IMR-90 (cell line): ENCODE data around the gene RNF40. TPM values are rescaled to one million over a fixed set of nuclear protein-coding genes. Genes with fewer than 3 reads are reported as not detected.

Experiments
- ATAC-seq: fragments of 200-7000 bp; cut with Tn5 transposase; 2 replicates; pipeline ENCODE4 v1.9.1; 2020; ENCODE audit warnings: low read depth, mild to moderate bottlenecking, moderate library complexity
- BruUV-seq: library from RNA; stranded (reverse); fragments of 400-500 nt; replicated peaks from 2 replicates; lab custom pipeline; 2021; lab: Mats Ljungman, UMichigan
- CTCF ChIA-PET: fragments of 300-600 bp; formaldehyde crosslinking; extraction: SDS; loops from one replicate; lab custom pipeline; 2021; ENCODE audit warnings: antibody characterized with exemption; lab: Yijun Ruan, JAX
- POLR2A ChIA-PET: fragments of 300-600 bp; sonication (Branson Sonifier 250); formaldehyde crosslinking; loops from one replicate; lab custom pipeline; 2022; ENCODE audit warnings: antibody characterized with exemption; ENCODE audit not compliant: unreplicated experiment; lab: Charles Lee
- DNase-seq: peaks from one replicate; pipeline ENCODE4 v3.0.0; 2013
- H2AFZ ChIP-seq: replicated peaks from 2 replicates; pipeline ENCODE3; 2013; ENCODE audit warnings: low read length, mild to moderate bottlenecking; ENCODE audit not compliant: poor library complexity
- H2AK5ac ChIP-seq: 2 replicates; pipeline ENCODE4 v1.6.1; 2013; ENCODE audit warnings: low read depth, low read length, inconsistent platforms
- H2AK9ac ChIP-seq: replicated peaks from 2 replicates; pipeline ENCODE3; 2013; ENCODE audit warnings: mild to moderate bottlenecking, low read depth, low read length, moderate library complexity; ENCODE audit not compliant: poor library complexity
- H2BK120ac ChIP-seq: 2 replicates; pipeline ENCODE4 v1.6.1; 2013; ENCODE audit warnings: low read depth, low read length, inconsistent platforms
- H2BK15ac ChIP-seq: 3 replicates; pipeline ENCODE4 v1.6.1; 2013; ENCODE audit warnings: low read depth, low read length, inconsistent platforms
- H2BK20ac ChIP-seq: 2 replicates; pipeline ENCODE4 v1.6.1; 2013; ENCODE audit warnings: low read depth, mild to moderate bottlenecking, inconsistent platforms, low read length, moderate library complexity
- H2BK5ac ChIP-seq: 2 replicates; pipeline ENCODE4 v1.6.1; 2013; ENCODE audit warnings: mild to moderate bottlenecking, low read depth, low read length, inconsistent platforms; ENCODE audit not compliant: poor library complexity, severe bottlenecking
- H3K14ac ChIP-seq: replicated peaks from 2 replicates; pipeline ENCODE4 v1.6.1; 2013; ENCODE audit warnings: low read depth, low read length, inconsistent platforms
- H3K18ac ChIP-seq: 2 replicates; pipeline ENCODE4 v1.6.1; 2013; ENCODE audit warnings: low read depth, low read length, control low read depth
- H3K23ac ChIP-seq: 2 replicates; pipeline ENCODE4 v1.6.1; 2013; ENCODE audit warnings: low read depth, low read length, inconsistent platforms
- H3K27ac ChIP-seq: 2 replicates; pipeline ENCODE4 v1.5.1; 2013; ENCODE audit warnings: mild to moderate bottlenecking, control low read depth, low read length; ENCODE audit not compliant: insufficient read depth
- H3K27me3 ChIP-seq: 2 replicates; pipeline ENCODE4 v1.6.1; 2013; ENCODE audit warnings: low read length; ENCODE audit not compliant: control insufficient read depth, insufficient read depth
- H3K36me3 ChIP-seq: 2 replicates; pipeline ENCODE4 v1.6.1; 2013; ENCODE audit warnings: low read length, mixed read lengths; ENCODE audit not compliant: control insufficient read depth, insufficient read depth
- H3K4ac ChIP-seq: 2 replicates; pipeline ENCODE4 v1.6.1; 2013; ENCODE audit warnings: low read depth, low read length, inconsistent platforms
- H3K4me1 ChIP-seq: 2 replicates; pipeline ENCODE4 v1.6.1; 2013; ENCODE audit warnings: low read length, mixed read lengths; ENCODE audit not compliant: control insufficient read depth, insufficient read depth
- H3K4me2 ChIP-seq: 2 replicates; pipeline ENCODE4 v1.6.1; 2013; ENCODE audit warnings: low read depth, mild to moderate bottlenecking, control low read depth, low read length, moderate library complexity
- H3K4me3 ChIP-seq: 2 replicates; pipeline ENCODE4 v1.5.1; 2013; ENCODE audit warnings: low read depth, mild to moderate bottlenecking, control low read depth, low read length, moderate library complexity; ENCODE audit not compliant: insufficient read depth
- H3K56ac ChIP-seq: 2 replicates; pipeline ENCODE4 v1.6.1; 2013; ENCODE audit warnings: low read length, inconsistent platforms; ENCODE audit not compliant: insufficient read depth; ENCODE audit errors: extremely low read depth
- H3K79me1 ChIP-seq, 2 experiments: 2 replicates each; pipeline ENCODE4 v1.6.1; 2013; ENCODE audit warnings: low read length in 2 of 2, inconsistent platforms in 1 of 2, low read depth in 1 of 2
- H3K9ac ChIP-seq: 2 replicates; pipeline ENCODE4 v1.6.1; 2013; ENCODE audit warnings: low read depth, low read length, control low read depth
- H3K9me1 ChIP-seq: 2 replicates; pipeline ENCODE4 v1.6.1; 2013; ENCODE audit warnings: low read length, inconsistent platforms; ENCODE audit not compliant: insufficient read depth
- H3K9me3 ChIP-seq: 2 replicates; pipeline ENCODE4 v1.6.1; 2013; ENCODE audit warnings: low read length; ENCODE audit not compliant: control insufficient read depth, insufficient read depth
- H4K20me1 ChIP-seq: 2 replicates; pipeline ENCODE4 v1.6.1; 2013; ENCODE audit warnings: low read length, inconsistent platforms; ENCODE audit not compliant: insufficient read depth
- H4K5ac ChIP-seq: 2 replicates; pipeline ENCODE4 v1.6.1; 2013; ENCODE audit warnings: mild to moderate bottlenecking, low read depth, low read length, control low read depth
- H4K8ac ChIP-seq, 2 experiments: 2 replicates each; pipeline ENCODE4 v1.6.1; 2013; ENCODE audit warnings: low read depth in 2 of 2, low read length in 2 of 2, control low read depth in 1 of 2, inconsistent platforms in 1 of 2
- H4K91ac ChIP-seq: 2 replicates; pipeline ENCODE4 v1.6.1; 2013; ENCODE audit warnings: low read depth, low read length, inconsistent platforms; ENCODE audit not compliant: insufficient read depth
- RCOR1 ChIP-seq: IDR thresholded peaks from 2 replicates; pipeline ENCODE4 v1.6.1; 2012; ENCODE audit warnings: mild to moderate bottlenecking, low read length, improper control_type of control experiment; ENCODE audit not compliant: insufficient replicate concordance
- WGBS, 2 experiments: methylation state at CpG; one replicate each; pipeline versions ENCODE4 v1.1.5 to v1.1.7; 2013; ENCODE audit warnings: missing lambda C conversion rate in 2 of 2; ENCODE audit not compliant: insufficient read length in 1 of 2; ENCODE audit errors: extremely low coverage in 2 of 2; 5-methylcytosine and 5-hydroxymethylcytosine counted together
- dilution Hi-C: fragments of 300-500 bp; cut with HindIII; formaldehyde crosslinking; loops from one replicate; pipeline ENCODE4 v1.14.3; 2018; ENCODE audit warnings: low sequenced_read_pairs; ENCODE audit not compliant: unreplicated experiment
- in situ Hi-C: fragments of 300-500 bp; cut with MboI; formaldehyde crosslinking; loops from 3 replicates; pipeline ENCODE4 v1.14.3; 2019; ENCODE audit warnings: low sequenced_read_pairs, inconsistent platforms, mixed read lengths
- intact Hi-C: fragments of 100-400 bp; cut with micrococcal nuclease; formaldehyde crosslinking; loops from 2 replicates; pipeline ENCODE4 v1.10.0; 2022
- polyA plus RNA-seq, 3 experiments: library from polyadenylated mRNA; depleted of rRNA; stranded (reverse); fragments of >200 nt; gene quantifications; 2 replicates each; pipeline ENCODE4 v1.2.3, GENCODE V29; 2012; ENCODE audit warnings: low replicate concordance in 1 of 3
- total RNA-seq: library from RNA; depleted of rRNA; stranded (reverse); fragments of >200 nt; gene quantifications from 2 replicates; pipeline ENCODE4 v1.2.3, GENCODE V29; 2012

RNF40 gene
- total and polyA plus RNA-seq, 2 of the 4 experiments (the other 2 are of a cell fraction), result 46.7 to 72.4 TPM

DNA sequence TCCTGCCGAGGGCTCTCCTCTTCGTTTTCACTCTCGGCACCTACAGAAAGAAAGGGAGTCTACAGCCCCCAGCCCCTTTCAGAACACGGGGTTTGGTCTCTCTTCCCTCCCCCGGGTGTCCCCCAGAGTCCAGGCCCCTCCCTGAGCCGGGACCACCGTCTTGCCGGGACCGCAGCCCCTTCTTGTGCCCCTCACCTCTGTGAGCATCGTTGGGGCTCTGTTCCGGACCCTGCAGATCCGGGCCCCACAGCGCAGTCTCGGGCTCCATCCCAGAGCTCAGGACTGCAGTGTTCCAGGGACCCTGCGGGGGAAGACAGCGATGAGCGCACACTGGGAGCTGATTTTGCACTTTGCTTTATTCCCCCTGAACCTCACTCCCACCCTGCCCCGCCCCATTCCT lies 22.1 kb downstream of the RNF40 start:
- POLR2A ChIA-PET, result interaction anchor here (0.6 kb wide), 1 partner anchor 24 kb away, joined by 10 read pairs; no protein-coding TSS in a partner anchor
- H2BK20ac ChIP-seq, result no peak overlapping the region
- TF ChIP-seq RCOR1, result no peak

More for the DNA sequence above, 22.1 kb downstream of the RNF40 start:
- dilution Hi-C loops (no loop called here), intact Hi-C loops (no loop called here), in situ Hi-C loops (no loop called here)
- no peak for DNase-seq
- peaks cover 8% of the 10 kb centered on the region for H4K20me1 ChIP-seq
- no peaks in the 10 kb centered on the region for H3K9me3 ChIP-seq
- no peak overlapping the region for H2AFZ ChIP-seq
- 100% methylated on average over 2 of the region's 18 CpGs; no CpG with 5 or more reads in 1 of the 2 experiments for WGBS, 2 experiments
- no peak overlapping the region for H3K23ac ChIP-seq
- no peak overlapping the region for H4K91ac ChIP-seq
- H2BK15ac ChIP-seq, result no peak overlapping the region
- H3K4me3 ChIP-seq, result no peak overlapping the region
- H3K36me3 ChIP-seq, result peaks cover 42% of the 10 kb centered on the region
- no peak overlapping the region for H3K4ac ChIP-seq
- H3K4me2 ChIP-seq, result no peak overlapping the region
- no TSS peak for BruUV-seq
- H2AK5ac ChIP-seq, result no peak overlapping the region
- peaks cover 6% of the 10 kb centered on the region; the same call in 1 of the 2 replicates for H3K9me1 ChIP-seq
- CTCF ChIA-PET, result no interaction called here
- H2BK120ac ChIP-seq, result no peak overlapping the region
- no peak overlapping the region for H3K9ac ChIP-seq
- no peak overlapping the region for H3K18ac ChIP-seq
- H4K8ac ChIP-seq, result no peak overlapping the region
- no peak overlapping the region for H3K56ac ChIP-seq
- H3K27me3 ChIP-seq, result no peaks in the 10 kb centered on the region
- ATAC-seq, result no peak
- no peak overlapping the region for H3K14ac ChIP-seq
- peaks cover 4% of the 10 kb centered on the region for H3K4me1 ChIP-seq
- H2BK5ac ChIP-seq, result no peak overlapping the region
- H3K79me1 ChIP-seq, result peaks cover 11 to 50% of the 10 kb centered on the region in 2 experiments
- H2AK9ac ChIP-seq, result no peak overlapping the region
- no peak overlapping the region for H4K5ac ChIP-seq
- no peak overlapping the region for H3K27ac ChIP-seq
